ENCODE measurements around the gene GCNT1. TPM values are rescaled to one million over a fixed set of nuclear protein-coding genes. Genes with fewer than 3 reads are reported as not detected.
"Not testable (repeated sequence)": the region's sequence is repeated elsewhere in the genome, so short reads cannot be mapped to it uniquely, and the experiment has no call there.

The GCNT1 gene
- total and polyA plus RNA-seq, 11 donors, result 0.67 to 18.0 (median 1.8) TPM

DNA sequence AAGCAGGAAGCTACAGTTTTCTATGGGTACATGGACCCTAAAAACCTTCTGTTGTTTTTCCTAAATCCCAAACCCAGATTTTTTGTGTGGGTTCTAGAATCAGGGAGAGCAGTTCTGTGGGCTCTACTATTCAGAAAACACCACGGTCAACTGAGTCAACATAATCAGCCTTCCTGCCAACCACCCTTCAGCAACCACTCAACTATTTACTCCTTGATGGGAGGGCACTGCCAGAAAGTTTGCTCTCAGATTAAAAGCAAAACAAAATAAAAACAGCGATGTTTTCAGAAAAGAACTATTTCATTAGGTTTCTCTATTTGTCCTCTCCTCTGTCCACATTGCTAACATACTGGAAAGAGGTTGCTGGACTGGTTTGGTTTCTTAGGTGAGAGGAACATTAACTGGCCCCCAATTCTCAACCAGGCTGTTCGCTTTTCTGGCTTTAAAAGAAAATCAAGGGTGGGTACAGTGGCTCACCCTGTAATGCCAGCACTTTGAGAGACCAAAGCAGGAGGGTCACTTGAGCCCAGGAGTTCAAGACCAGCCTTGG lies 72.3 kb downstream of the GCNT1 start:
- peak overlapping the region in 2 of 12 donors; percentile 1 to 63 for H3K27ac ChIP-seq
- no peak for ATAC-seq
- intact Hi-C loops (cut with DNase I), result loop anchor here in 1 of 10 donors (10.0 kb wide), 1 partner anchor 77 kb away; the partner anchor contains the start of gene GCNT1

DNA sequence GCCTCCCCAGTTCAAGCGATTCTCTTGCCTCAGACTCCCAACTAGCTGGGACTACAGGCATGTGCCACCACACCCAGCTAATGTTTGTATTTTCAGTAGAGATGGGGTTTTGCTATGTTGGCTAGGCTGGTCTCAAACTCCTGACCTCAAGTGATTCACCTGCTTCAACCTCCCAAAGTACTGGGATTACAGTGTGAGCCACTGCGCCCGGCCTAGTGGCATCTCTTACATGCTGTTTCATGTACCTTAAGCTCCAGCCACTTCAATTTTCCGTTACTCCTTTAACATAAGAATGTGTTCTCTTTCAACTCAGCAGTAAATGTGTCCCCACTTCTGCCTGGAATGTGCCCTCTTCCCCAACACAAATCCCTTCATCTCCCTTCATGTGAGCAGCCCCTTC lies 73.9 kb downstream of the GCNT1 start:
- intact Hi-C loops (cut with DNase I), result loop anchor here in 1 of 10 donors (10.0 kb wide), 1 partner anchor 78 kb away; the partner anchor contains the start of gene GCNT1
- 78 to 88% (median 87%) methylated on average over 4 of the region's 4 CpGs for WGBS, 4 donors
- not testable (repeated sequence) for ATAC-seq

More for the DNA sequence above, 72.3 kb downstream of the GCNT1 start:
- WGBS, 4 donors, result 73 to 93% (median 88%) methylated on average over 3 of the region's 3 CpGs
- peaks cover 0 to 2% (median 0%) of the 10 kb centered on the region in 12 donors for H3K9me3 ChIP-seq
- no peak overlapping the region for H3K4me3 ChIP-seq
- no peaks in the 10 kb centered on the region for H3K27me3 ChIP-seq
- no peaks in the 10 kb centered on the region for H3K36me3 ChIP-seq
- H3K4me1 ChIP-seq, result peaks cover 0 to 28% (median 2%) of the 10 kb centered on the region in 12 donors
- DNase-seq, result no peak
- TF ChIP-seq POLR2A (IDR thresholded peaks at IDR 0.05), result no peak
- TF ChIP-seq, protein P1, sequence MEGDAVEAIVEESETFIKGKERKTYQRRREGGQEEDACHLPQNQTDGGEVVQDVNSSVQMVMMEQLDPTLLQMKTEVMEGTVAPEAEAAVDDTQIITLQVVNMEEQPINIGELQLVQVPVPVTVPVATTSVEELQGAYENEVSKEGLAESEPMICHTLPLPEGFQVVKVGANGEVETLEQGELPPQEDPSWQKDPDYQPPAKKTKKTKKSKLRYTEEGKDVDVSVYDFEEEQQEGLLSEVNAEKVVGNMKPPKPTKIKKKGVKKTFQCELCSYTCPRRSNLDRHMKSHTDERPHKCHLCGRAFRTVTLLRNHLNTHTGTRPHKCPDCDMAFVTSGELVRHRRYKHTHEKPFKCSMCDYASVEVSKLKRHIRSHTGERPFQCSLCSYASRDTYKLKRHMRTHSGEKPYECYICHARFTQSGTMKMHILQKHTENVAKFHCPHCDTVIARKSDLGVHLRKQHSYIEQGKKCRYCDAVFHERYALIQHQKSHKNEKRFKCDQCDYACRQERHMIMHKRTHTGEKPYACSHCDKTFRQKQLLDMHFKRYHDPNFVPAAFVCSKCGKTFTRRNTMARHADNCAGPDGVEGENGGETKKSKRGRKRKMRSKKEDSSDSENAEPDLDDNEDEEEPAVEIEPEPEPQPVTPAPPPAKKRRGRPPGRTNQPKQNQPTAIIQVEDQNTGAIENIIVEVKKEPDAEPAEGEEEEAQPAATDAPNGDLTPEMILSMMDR (IDR thresholded peaks at IDR 0.05), result no peak

DNA sequence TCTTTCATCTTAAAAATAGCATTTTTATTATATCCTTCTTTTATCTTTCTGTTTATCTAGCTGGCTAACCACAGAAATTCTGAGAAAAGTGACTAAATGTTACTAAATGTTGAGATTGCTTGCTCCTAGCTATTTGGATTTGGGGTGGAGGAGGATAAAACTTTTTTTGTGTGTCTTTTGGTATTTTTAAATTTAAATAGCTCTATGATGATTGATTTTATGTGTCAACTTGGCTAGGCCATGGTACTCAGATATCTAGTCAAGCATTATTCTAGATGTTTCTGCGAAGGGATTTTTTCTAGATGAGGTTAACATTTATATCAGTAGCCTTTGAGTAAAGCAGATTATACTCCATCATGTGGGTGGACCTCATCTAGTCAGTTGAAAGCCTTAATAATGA lies 75.0 kb downstream of the GCNT1 start:
- no peaks in the 10 kb centered on the region for H3K27me3 ChIP-seq
- no peak for DNase-seq
- H3K9me3 ChIP-seq, result no peaks in the 10 kb centered on the region
- no peak for TF ChIP-seq POLR2A (IDR thresholded peaks at IDR 0.05)
- TF ChIP-seq, protein P1 (IDR thresholded peaks at IDR 0.05), result no peak
- H3K4me3 ChIP-seq, result no peak overlapping the region
- WGBS, 4 donors, result 83 to 89% (median 86%) methylated on average over 1 of the region's 1 CpG
- no peaks in the 10 kb centered on the region for H3K36me3 ChIP-seq
- ATAC-seq, result peak in 1 of 4 donors; percentile 23
- intact Hi-C loops (cut with DNase I), result loop anchor here in 1 of 10 donors (10.0 kb wide), 1 partner anchor 79 kb away; the partner anchor contains the start of gene GCNT1
- peak overlapping the region in 4 of 12 donors; percentile 5 to 22 (median 17) for H3K27ac ChIP-seq
- H3K4me1 ChIP-seq, result peaks cover 0 to 28% (median 4%) of the 10 kb centered on the region in 12 donors

More for the DNA sequence above, 73.9 kb downstream of the GCNT1 start:
- H3K4me3 ChIP-seq, H3K9me3 ChIP-seq, H3K27me3 ChIP-seq, H3K36me3 ChIP-seq, DNase-seq: not testable (repeated sequence)
- peak overlapping the region in 1 of 12 donors; percentile 21 for H3K27ac ChIP-seq
- H3K4me1 ChIP-seq, result peaks cover 0 to 28% (median 4%) of the 10 kb centered on the region in 12 donors

DNA sequence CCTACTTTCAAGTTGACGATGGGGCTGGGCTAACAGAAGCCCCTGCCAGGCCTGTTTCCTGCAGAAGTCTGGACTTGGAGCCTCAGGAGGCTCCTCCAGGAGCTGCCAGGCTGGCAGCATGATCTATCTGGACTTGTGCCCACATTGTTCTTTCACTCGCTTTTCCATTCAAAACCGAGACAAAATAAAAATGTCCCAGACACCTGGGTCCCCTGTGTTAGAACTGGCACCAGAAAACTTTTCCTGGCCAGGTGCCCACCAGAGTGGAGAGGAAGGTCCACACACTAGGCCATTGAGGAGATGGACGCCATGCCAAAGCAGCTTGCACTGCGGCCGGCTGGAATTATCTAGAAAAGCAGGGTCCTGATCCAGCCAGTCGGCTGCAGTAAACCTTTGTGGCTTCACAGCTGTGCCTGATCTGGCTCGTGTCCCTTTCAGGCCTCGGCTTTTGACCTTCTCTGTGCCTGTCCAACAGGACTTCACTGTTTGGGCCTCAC lies 78.2 kb downstream of the GCNT1 start:
- peaks cover 0 to 26% (median 4%) of the 10 kb centered on the region in 12 donors for H3K4me1 ChIP-seq
- ATAC-seq (peak; percentile 42 to 83 (median 51)), DNase-seq (peak; percentile 37 to 60 (median 52))
- H3K4me3 ChIP-seq, result no peak overlapping the region
- WGBS, 4 donors, result 41 to 64% (median 49%) methylated on average over 9 of the region's 9 CpGs
- intact Hi-C loops (cut with DNase I), result loop anchor here in 1 of 10 donors (10.0 kb wide), 1 partner anchor 82 kb away; the partner anchor contains the start of gene GCNT1
- no peaks in the 10 kb centered on the region for H3K9me3 ChIP-seq
- H3K27me3 ChIP-seq, result no peaks in the 10 kb centered on the region
- peak overlapping the region in 1 of 12 donors; percentile 29 for H3K27ac ChIP-seq
- no peaks in the 10 kb centered on the region for H3K36me3 ChIP-seq
- TF ChIP-seq POLR2A (IDR thresholded peaks at IDR 0.05), result no peak
- TF ChIP-seq, protein P1 (IDR thresholded peaks at IDR 0.05), result no peak
